Inflammatory macrophage (primary cell): ENCODE results near the gene TTC9.
"Not testable (repeated sequence)": the region's sequence is repeated elsewhere in the genome, so short reads cannot be mapped to it uniquely, and the experiment has no call there.

ENCODE experiments used
- DNase-seq, 2 donors: peaks; one replicate each; pipeline ENCODE4 v3.0.0-alpha.2; 2020 to 2022

The TTC9 gene

DNA sequence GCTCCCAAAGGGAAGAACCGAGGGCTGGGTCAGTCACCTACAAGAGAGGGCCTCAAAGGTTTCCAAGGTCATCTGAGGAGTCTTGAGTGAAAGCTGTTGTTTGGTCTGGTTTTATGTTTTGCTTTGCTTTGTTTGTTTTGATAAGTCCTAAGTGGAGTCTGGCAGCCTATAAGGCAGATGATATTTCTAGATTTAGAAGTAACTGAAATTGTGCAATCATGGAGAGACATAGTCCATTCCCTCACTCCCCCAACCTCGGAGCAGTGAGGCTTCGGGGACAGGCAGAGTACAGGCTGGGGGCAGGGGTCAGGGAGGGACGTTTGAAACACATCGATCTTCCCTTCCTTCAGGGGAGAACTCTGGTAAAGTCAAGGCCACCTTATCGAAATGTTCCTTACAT, 42.3 kb downstream of the TTC9 start:
- no peak for DNase-seq

- no peak for DNase-seq
Measured at GRCh38 chr14:70685474-70686197, 43.9 kb downstream of the TTC9 start.

- peak; percentile 87 to 90 for DNase-seq
Measured at GRCh38 chr14:70692210-70692609, 50.5 kb downstream of the TTC9 start.

DNA sequence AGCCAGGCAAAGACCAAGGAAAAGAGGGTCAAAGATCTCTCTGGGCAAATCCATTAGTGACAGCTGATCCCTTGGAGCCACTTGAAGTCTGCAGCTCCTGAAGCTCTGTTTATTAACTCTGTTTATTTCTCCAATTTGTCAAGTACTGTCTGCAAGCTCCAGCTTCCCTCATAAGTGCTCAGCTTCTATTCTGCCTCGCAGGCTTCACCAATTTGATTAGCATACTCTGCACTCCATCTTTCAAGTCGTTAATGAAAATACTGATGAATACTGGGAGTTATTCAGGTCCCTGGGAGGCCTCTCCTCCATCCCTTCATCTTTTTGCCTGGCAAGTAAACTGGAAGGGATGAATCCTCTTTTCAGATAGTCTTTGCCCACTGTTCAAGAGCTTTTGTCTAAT, 54.3 kb downstream of the TTC9 start:
- DNase-seq, result no peak

GRCh38 chr14:70697701-70698100, 56.0 kb downstream of the TTC9 start:
- peak; percentile 25 to 63 for DNase-seq

- DNase-seq, result peak; percentile 78 to 83
Measured at GRCh38 chr14:70698288-70698687, 56.6 kb downstream of the TTC9 start.

GRCh38 chr14:70699646-70700045, 57.9 kb downstream of the TTC9 start:
- DNase-seq, result peak; percentile 14 to 53

- DNase-seq, result peak; percentile 40 to 43
Measured at GRCh38 chr14:70700955-70701585, 59.4 kb downstream of the TTC9 start.

- no peak for DNase-seq
Measured at GRCh38 chr14:70701610-70702009, 59.9 kb downstream of the TTC9 start.

- DNase-seq, result peak; percentile 31 to 69
Measured at GRCh38 chr14:70702161-70702560, 60.4 kb downstream of the TTC9 start.

GRCh38 chr14:70703621-70704168, 62.0 kb downstream of the TTC9 start:
- not testable (repeated sequence) for DNase-seq

DNA sequence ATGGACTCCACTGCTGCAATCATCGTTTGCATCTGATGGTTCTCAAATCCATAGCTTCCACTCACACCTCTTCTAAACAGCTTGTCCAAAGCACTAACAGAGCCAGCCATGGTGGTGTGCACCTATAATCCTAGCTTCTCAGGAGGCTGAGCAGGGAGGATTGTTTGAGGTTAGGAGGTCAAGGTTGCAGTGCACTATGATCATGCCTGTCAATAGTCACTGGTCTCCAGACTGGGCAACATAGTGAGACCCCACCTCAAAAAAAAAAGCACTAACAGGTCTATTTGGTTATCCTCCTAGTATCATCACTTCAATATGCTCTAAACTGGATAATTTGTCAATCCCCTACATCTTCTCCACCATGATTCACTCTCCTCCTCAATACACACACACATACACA, 63.2 kb downstream of the TTC9 start:
- no peak for DNase-seq

GRCh38 chr14:70706177-70706576, 64.5 kb downstream of the TTC9 start:
- DNase-seq, result no peak

DNA sequence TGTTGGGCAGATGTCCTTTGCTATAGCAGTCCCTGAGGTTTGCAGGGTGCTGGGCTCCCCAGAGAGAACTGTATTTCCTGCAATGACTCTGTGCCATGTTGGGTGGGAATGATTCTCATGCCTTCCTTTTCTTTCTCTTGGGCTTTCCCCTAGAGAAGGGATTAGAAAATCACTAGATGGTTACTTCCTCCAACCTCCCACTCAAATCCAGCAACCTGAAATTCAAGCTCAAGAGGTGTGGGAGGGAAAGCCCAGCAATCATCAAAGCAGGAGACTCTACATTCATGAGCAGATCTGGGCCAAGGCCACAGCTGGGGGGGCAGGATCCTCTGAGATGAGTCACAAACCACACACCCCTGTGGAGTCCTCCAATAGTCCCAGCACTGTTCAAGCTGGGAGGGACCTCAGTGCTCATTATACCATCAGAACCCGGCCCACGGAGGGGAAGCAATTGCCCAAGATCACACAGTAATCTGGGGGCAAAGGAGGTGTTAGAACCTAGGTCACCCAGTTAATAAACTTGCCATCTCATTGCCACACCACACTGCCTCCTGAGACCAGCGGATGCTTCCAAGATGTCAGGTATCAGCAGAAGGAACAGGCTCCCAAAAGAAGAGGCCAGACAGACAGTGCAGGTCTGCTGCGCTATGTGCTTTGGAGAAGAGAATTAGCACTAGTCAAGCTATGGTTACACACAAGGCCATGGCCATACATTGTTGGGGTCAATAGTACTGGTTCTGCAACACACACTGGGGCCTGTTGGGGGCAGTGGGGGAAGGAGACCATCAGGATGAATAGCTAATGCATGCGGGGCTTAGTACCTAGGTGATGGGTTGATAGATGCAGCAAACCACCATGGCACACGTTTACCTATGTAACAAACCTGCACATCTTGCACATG, 65.7 kb downstream of the TTC9 start:
- DNase-seq, result peak; percentile 76 to 91

- DNase-seq, result no peak
Measured at GRCh38 chr14:70708717-70709570, 67.2 kb downstream of the TTC9 start.

GRCh38 chr14:70709726-70710382, 68.1 kb downstream of the TTC9 start:
- no peak for DNase-seq

- no peak for DNase-seq
Measured at GRCh38 chr14:70711451-70711850, 69.7 kb downstream of the TTC9 start.

DNA sequence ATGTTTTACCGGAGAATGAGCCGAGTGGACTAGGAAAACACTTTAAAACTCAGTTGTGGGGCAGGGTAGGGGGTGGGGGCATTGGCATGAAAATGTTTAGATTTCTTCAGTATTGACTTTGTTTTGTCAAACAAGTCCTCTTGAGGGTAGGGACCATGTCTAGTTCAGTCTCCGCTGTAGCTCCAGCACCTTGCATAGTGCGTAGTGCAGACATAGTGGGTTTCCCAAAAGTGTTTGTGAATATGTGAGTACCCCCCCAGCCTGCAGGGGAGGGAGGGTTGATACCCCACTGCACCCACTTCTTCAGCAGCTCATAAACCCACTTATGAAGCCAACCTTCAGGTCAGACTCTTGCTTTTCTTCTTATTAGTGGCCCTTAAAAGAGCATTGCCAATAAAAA, 71.4 kb downstream of the TTC9 start:
- no peak for DNase-seq

- DNase-seq, result no peak
Measured at GRCh38 chr14:70713511-70713916, 71.8 kb downstream of the TTC9 start.

GRCh38 chr14:70714055-70714550, 72.4 kb downstream of the TTC9 start:
- peak; percentile 34 to 44 for DNase-seq

DNA sequence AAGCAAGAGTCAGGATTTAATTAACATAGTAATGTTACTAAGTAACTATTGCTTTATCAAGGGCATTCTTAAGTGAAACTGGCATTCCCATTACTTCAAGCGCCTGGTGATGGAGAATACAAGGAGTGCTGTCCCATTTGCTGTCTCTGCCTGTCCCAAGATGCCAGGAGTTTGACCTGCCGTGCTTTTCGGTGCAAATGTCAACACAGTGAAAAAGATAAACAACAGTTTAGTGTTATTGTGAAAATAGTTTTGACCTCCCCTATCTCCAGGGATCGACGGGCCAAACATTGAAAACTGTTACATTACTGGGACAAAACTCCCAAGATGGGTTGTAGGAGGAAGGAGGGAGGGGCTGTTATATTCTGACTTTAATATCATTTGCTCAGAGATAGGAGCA, 74.8 kb downstream of the TTC9 start:
- no peak for DNase-seq
